NCI-H2171 (cell line): ENCODE measurements around the gene LPAR4.
"Not testable (repeated sequence)": the region's sequence is repeated elsewhere in the genome, so short reads cannot be mapped to it uniquely, and the experiment has no call there.

Experiments
- DNase-seq: peaks from one replicate; lab custom pipeline; 2025; lab: John Stamatoyannopoulos, UW

LPAR4 gene, protein sequence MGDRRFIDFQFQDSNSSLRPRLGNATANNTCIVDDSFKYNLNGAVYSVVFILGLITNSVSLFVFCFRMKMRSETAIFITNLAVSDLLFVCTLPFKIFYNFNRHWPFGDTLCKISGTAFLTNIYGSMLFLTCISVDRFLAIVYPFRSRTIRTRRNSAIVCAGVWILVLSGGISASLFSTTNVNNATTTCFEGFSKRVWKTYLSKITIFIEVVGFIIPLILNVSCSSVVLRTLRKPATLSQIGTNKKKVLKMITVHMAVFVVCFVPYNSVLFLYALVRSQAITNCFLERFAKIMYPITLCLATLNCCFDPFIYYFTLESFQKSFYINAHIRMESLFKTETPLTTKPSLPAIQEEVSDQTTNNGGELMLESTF

DNA sequence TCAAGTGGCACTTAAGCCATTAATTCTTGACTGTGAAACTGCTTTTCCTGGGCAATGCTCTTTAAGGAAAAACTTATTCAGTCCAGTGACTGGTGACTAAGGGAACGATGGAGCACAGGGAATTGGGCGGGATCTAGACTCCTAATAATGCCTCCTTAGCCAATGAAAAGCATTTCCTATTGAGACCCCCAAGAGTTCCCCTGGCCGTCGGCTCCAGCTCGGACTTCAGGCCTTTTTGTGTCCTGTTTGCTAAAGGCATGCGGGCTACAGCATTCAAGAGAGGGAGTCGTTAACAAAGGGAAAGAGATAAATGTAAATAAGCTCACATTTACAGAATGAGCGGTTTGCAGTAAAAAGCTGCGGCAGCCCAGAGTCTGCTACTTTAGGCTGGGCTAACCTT is at the start of gene LPAR4:
Gene LPAR4, plus strand, starts transcription at position 232 of the 400 bp plus-strand sequence. CDS start 7,150 bp downstream, outside the sequence.
- no peak for DNase-seq

DNA sequence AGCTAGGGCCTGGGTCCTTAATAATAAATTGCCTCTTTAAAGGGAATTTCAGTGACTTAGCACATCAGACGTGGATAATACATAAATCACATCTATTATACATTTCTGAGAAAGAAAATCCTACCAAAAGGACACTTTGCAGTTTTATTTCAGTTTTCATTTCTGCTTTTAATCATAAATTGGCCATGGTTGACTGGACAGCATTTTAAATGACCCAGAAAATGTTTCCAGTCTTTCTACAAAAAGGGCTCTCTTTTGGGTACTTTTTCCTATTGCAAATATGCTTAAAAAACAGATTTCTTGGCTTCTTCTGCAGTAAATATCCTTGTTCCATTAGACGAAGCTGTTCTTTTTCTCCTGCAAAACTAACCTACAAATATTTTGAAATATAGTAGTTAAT is 41.4 kb upstream of the LPAR4 start:
- DNase-seq = no peak

DNA sequence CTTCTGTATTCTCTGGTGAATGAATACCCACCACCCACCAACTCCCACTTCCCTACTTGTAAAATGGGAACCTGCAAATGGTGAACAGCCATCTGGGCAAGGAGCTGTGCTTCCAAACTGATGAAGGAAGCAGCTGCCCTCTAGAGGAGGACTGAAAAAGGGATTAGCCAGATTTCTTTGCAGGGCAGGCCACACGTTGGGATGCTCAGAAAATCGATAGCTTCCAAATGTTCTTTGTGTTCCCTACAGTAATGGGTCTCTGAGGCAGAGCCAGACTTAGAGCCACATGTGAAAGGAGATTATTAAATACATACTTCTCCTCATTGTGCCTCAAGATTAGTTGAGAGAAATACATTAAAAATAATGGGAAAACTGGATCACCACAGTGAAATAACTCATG is 39.3 kb upstream of the LPAR4 start:
- DNase-seq = no peak

DNA sequence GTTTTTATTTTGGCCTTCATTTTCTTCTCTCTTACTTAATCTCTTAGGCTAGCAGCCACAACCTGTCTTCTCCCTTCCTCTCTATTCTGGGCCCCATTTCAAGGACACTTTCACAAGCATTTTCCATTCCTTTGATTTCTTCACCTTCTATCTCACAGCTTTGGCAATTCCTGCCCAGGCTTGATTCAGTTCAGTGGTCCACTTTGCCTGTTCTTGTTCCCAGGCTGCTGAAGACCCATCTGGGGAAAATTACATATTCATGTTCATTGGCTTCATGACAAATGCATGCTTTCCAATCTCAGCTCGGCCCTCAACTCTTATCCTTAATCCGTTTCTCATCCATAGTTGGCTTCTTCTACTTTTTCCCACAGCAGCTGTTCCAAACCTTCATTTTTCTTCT is 38.7 kb upstream of the LPAR4 start:
- DNase-seq = no peak

DNA sequence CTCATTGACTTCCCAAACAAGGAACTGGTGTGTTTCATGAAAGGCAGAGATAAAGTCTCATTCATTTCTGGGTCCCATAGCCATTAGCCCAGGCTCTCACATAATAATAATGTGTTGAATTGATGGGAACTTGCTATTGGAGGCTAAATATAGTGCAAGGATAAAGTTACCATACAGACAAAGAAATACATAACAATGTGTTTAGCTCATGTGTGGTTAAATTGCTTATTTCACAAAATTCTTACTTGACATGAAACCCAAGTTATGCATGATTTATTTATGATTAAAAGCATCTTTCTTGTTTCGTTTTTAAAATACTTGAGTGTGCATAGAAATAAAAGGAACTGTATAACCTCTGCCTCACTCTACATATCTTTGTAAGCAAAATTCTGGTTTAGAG is 37.3 kb upstream of the LPAR4 start:
- DNase-seq = no peak

DNA sequence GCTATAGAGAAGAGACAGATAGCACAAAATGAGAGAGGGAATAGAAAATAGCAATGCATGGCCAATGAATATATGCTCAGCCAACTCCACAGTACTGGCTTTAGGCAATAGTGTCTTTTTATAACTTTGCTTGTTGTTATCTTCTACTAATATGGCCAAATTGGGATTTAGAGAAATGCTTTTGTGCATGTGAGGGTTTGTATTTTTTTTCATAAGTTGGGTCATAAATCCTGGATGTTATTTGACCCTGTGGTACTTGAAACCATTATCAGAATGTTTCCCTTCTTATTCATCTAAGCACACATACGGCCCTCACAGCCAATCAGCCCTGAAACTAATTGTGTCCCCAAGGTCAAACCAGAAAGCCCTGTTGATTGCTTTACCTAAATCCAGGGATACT is 35.2 kb upstream of the LPAR4 start:
- DNase-seq = no peak

DNA sequence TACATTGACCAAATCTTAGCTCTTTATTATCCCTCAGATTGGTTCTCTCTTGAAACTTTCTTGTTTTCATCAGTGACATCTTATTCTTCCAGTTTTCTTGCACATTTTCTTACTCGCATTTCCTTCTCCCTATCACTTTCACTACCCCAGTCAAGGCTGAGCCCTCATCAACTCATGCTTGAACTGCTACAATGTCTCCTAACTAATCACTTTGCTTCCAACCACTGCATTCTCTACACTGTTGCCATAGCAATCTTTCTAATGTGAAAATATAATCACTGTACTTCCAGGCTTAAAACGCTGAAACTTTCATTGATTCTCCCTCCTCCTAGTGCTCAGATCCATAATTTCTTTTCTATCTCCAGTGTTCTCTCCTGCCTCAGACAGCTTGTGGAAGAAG is 22.2 kb upstream of the LPAR4 start:
- DNase-seq = no peak

DNA sequence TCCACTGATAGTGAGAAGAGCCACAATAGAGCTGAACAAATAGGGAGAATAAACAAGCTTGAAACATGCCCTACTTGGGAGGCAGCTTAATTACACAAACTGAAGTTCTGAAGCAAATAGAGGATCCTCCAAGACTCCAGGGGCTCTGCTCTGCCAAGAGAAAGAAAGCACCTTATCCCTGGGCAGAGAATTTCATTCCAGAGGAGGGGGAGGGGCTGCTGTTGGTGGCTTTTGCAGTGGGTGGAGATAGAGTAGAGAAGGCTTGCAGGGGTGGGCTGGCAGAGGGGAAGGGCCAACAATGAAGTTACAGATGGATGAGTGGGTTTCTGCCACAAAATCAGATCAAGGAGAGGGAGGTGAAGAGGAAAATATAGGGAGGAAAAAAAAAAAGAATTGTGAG is 1.0 kb upstream of the LPAR4 start:
- no peak for DNase-seq

DNA sequence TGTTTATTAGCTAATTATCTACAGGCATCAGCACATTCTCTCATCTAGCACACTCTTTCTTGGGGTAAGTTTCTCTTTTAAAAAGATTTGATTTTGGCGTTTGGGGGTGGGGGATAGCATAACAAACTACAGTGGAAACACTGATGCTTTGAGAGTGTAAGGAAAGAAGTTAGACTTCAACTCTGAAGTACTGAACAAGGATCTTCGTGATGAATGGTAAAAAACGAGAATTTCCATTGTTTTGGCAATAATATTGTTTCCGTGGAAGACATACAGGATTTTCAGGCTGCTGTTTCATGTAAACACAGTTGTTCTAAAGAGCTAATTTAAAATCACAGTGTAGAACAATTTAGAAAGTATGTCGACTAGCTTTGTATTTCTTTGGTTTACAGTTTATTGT is 451 bp downstream of the LPAR4 start:
- DNase-seq = no peak

DNA sequence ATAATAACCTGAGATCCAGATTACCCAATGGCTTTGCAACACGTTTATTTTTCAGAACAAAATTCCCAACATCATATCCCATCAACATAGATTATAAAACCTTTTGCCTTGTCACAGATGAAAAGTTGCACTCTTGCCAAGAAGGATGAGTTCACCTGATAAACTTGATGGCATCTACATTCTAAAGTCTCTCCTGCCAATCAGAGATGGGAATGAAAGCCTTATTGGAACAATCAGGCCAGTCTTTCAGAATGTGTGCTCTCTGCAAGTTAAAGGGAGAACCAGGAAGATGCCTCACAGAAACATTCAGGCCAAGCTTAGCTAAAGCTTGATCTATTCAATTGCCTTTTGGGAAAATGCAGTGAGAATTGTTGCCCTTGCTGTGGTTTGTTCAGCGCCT is 1.3 kb downstream of the LPAR4 start:
- no peak for DNase-seq

DNA sequence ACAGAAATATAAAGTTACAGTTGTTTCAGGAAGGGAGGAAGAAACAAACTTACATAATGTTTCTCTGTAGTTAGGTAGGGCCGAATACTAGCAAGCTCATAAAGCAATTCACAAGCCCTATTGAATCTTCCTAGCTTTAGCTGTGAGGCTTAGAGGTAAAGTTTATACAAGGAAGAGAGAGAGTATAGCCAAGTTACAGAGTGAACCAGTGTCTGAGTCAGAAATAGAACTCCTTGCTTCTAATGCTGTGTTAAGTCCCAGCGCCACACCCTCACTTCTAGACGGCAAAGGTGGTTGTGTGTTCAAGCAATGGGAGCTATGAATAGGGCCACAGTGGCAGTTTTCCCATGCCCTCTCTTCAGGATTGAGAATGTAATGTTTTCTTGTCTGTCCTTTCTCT is 6.1 kb downstream of the LPAR4 start:
- no peak for DNase-seq

DNA sequence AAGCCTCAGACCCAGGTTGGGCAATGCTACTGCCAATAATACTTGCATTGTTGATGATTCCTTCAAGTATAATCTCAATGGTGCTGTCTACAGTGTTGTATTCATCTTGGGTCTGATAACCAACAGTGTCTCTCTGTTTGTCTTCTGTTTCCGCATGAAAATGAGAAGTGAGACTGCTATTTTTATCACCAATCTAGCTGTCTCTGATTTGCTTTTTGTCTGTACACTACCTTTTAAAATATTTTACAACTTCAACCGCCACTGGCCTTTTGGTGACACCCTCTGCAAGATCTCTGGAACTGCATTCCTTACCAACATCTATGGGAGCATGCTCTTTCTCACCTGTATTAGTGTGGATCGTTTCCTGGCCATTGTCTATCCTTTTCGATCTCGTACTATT is 7.4 kb downstream of the LPAR4 start:
- no peak for DNase-seq

DNA sequence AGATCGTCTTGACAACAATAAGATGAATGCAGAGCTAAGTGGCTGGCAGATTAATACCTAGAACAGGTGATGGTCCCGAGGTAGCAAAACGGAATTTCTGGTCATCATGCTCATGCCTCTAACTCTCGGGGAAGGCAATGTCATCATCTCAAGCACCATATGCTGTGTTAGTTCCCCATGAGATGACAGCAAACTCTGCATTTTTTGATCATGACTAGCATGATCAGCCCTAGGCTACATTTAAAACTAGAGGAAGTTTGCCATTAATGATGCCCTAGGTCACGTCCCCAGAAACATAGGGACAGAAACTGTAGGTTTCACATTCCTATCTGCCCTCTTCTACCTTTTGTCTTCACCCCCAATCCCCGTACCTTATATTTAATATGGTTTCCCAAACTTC is 11.6 kb downstream of the LPAR4 start:
- DNase-seq = no peak

DNA sequence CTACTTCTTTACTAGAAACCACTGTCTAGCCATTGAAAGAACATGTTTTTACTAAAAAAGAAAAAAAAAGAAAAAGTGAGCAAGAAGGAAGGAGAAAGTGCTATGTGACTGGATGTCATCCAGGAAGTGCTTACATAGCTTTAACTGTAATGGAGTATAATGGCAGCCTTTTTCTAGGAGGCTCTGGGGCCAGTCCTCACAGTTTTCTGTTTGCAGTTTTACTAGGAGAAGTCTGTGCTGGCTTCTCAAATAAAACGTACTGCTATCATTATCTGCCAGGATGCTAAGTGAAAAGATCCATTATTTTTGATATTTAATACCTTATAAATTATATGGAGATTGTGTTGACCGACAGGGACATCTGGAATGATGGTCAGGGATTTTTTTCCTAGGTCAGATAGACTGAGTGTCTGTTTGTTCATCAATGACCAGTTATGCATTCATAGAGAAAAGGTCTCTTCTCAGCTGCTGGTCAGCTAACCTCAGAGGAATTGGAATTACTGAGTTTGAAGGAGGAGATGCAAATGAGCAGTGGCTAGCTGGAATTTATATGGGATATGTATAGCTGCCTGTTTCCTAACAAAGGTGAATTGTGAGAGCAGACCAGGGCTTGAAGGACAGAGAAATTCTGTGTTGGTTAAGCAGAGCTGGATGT is 21.7 kb downstream of the LPAR4 start:
- no peak for DNase-seq

DNA sequence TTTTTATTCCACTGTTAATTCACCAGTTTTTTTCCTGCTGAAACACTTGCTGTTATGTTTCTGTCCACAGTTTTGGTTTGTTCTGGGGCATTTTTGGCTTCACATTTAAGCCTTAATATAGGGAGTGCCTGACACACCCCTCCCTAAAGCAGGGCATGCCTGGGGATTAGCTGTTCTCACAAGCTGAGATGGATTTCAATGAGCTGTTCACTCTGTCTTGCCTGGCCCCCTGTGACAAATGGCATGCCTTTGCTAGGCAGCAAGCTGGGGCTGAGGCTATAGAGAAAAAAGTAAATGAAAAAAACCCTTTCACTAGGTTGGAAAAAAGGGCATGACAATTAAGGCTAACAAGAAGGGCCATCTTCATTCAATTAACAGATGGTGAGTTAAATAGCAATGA is 22.4 kb downstream of the LPAR4 start:
- DNase-seq = no peak

DNA sequence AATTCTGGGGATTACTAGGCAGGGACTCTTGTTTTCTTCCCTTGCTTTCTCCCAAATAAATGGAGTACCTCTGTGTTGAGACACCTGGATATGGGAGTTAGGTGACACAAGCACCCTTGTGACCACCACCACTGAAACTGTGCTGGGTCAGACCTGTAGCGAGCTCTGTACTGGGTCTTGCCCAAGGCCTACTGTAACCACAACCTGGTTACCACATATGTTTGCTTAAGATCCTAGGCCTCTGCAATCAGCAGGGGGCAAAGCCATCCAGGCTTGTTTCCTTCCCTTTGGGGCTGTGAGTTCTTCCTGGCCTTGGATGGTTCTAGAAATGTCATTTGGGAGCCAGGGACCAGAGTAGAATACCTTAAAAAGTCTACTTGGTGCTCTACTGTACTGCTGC is 49.4 kb downstream of the LPAR4 start:
- DNase-seq = no peak

DNA sequence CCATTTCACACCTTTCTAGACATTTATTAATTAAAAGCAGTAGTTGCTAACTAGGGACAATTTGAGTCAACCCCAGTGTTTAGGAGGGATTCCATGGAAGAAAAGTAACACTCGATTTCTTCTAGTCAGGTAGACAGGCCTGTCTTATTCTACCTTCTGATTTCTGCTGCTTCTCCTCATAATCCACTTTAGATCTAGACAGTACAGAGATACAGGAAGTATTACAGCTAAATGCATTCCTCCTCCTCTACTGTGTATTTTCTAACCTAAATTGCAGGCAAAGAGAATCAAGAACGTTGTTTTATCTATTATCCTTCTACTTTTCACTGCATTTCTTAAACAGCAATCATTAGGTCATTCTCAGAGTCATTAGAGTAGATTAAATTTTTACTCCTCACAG is 52.6 kb downstream of the LPAR4 start:
- DNase-seq = no peak

DNA sequence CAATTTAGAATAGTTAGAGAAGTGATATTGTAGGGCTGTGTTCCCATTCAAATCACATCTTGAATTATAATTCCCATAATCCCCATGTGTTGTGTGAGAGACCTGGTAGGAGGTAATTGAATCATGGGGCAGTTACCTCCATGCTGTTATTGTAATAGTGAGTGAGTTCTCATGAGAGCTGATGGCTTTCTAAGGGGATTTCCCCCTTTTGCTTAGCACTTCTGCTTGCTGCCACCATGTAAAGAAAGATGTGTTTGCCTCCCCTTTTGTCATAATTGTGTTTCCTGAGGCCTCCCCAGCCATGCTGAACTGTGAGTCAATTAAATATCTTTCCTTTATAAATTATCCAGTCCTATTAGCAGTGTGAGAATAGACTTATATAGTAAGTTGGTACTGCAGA is 53.2 kb downstream of the LPAR4 start:
- no peak for DNase-seq

DNA sequence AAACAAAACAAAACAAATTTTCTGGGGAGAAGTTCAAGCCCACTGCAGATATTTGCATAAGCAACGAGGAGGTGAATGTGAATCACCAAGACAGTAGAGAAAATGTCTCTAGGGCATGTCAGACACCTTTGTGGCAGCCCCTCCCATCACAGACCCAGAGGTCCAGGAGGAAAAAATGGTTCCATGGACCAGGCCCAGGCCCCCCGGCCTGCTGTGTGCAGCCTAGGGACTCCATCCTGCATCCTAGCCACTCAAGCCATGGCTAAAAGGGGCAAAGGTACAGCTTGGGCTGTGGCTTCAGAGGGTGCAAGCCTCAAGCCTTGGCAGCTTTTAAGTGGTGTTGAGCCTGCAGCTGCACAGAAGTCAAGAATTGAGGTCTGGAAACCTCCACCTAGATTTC is 54.0 kb downstream of the LPAR4 start:
- DNase-seq = no peak

DNA sequence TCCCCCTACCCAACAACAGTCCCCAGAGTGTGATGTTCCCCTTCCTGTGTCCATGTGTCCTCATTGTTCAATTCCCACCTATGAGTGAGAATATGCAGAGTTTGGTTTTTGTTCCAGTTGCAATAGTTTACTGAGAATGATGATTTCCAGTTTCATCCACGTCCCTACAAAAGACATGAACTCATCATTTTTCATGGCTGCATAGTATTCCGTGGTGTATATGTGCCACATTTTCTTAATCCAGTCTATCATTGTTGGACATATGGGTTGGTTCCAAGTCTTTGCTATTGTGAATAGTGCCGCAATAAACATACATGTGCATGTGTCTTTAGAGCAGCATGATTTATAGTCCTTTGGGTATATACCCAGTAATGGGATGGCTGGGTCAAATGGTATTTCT is 55.0 kb downstream of the LPAR4 start:
- not testable (repeated sequence) for DNase-seq
